Activated T-helper 1 cell treated with anti-CD3 and anti-CD28 coated beads, Interleukin-2, amount 50 U/mL, for 16 hours (primary cell): ENCODE data around the gene FBXO47.

Experiments
- DNase-seq, 2 donors: peaks; one replicate each; pipeline ENCODE4 v3.0.0-alpha.2; 2020; ENCODE audit warnings: low read depth in 1 of 2, low spot score in 1 of 2

FBXO47 gene

DNA sequence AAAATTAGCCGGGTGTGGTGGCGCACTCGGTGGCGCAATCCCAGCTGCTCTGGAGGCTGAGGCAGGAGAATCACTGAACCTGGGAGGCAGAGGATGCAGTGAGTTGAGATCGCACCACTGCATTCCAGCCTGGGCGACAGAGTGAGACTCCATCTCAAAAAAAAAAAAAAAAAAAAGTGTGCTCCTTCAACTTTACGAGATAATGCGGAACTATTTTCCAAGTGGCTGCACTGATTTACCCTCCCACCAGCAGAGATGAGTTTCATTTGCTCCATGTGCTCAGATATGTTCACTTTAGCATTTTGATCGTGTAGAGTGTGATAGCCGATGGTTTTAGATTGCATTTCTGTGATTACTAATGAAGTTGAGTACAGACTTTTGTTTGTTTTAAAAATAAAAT, 61.8 kb downstream of the FBXO47 start:
- DNase-seq: no peak

DNA sequence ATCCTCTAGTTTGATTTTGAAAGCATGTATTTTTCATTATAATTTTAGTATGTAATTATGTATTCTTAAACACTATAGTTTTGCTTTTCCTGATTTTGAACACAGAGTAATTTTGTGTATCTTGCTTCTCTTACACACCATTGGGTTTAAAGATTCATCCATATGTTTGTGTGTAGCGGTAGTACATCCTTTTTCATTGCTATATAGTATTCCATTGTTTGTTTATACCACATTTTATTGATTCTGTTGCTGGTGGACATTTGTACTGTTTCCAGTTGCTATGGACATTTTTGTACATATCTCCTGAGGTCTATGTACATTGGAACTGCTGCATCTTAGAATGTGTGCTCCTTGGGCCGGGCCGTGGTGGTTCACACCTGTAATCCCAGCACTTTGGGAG, 62.3 kb downstream of the FBXO47 start:
- DNase-seq: no peak

DNA sequence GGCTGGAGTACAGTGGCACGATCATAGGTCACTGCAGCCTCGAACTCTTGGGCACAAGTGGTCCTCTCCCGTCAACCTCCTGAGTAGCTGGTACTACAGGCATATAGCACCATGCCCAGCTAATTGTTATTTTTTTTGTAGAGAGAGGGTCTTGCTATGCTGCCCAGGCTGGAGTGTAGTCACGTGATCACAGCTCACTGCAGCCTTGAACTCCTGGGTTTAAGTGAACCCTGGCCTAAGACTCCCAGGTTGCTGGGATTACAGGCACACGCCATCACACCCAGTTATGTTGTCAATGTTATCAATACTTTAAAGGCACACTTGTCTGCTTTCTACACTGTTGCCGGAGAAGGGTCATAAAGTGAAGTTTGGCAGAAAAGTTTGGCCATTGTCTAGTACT, 63.8 kb downstream of the FBXO47 start:
- no peak for DNase-seq

DNA sequence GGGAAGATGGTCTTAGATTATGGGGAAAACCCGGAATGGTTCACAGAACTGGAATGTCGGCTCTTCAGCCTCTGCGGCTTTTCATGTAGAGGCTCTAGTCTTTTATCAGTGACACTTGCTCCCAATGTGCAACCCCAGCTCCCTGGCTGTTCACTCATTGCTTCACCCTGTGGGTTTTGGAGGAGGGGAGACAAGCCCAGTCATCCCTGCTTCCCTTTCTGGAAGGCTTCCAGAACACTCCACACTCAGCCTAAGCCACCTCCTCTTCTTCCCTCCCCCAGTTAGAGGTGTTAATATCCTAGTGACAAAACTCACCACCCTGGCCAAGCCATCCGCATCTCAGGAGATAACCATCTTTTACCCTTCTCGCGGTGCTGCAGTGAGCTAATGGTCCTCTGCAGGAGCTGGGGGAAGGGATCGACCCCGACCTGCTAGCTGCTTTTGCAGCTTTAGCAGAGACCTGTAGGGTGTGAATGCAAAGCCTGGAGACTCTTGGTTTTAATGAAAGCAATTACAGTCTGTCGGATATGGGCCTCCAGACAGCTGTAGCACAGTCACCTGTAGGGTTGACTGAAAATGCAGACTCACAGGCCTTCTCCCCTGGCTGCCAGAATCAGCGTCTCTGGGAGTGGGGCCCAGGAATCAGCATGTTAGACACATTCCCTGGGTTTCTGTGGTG, 66.1 kb downstream of the FBXO47 start:
- DNase-seq: no peak

DNA sequence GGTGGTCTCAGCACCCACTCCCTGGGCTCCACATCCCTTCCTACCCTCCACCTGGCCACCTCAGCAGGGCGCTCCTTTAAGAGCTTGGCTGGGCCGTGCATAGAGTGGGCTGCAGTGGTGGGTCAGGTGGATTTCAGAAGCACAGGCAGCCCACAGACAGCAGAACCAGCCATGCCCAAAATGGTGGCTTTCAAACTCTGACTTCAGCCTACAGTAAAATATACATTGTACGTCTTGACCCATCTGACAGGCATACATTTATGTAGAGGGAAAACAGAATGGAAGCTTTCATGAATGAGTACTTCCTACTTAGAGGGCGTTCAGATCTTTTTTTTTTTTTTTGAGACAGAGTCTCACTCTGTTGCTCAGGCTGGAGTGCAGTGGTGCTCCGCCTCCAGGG, 67.8 kb downstream of the FBXO47 start:
- DNase-seq: no peak

DNA sequence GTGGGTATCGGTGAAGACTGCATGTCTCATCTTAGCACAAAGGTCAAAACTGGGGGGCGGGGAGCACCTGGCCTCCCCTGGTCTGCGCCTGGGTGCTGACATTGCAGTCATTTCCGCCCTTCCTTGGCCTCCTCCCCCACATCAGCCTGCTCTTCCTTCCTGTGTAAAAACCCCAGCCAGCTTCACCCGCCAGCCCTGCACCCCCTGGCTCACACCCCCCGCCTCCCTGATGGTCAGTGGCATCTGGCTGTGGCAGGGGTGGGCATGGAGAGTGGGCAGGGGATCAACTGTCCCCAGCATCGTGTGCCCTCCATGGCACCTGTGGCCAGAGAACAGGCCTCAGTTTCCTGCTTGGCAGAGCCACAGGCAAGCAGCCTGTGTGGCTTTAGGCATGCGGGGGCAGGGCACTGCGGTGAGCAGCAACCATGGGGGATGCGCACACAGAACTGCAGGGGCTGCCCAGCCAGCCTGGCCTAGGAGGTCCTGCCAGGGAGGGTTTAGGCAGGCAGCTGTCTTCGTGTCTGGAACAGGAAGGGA, 68.3 kb downstream of the FBXO47 start:
- DNase-seq: peak; percentile 51 to 70

DNA sequence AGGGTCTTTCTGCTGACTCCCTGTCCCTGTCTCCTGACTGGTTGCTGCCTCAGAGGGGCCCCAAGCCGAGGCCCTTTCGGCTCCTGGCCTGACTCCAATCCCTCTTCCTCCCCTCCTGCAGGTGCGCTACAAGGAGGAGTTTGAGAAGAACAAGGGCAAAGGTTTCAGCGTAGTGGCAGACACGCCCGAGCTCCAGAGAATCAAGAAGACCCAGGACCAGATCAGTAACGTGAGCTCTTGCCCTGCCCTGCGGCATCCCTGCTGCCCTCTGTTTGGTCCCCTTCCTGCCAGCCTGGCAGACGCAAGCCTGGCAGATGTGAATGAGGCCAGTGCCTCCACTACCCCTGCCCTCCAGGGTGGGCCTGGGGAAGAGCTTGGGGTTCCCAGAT, 68.9 kb downstream of the FBXO47 start:
- DNase-seq: no peak

DNA sequence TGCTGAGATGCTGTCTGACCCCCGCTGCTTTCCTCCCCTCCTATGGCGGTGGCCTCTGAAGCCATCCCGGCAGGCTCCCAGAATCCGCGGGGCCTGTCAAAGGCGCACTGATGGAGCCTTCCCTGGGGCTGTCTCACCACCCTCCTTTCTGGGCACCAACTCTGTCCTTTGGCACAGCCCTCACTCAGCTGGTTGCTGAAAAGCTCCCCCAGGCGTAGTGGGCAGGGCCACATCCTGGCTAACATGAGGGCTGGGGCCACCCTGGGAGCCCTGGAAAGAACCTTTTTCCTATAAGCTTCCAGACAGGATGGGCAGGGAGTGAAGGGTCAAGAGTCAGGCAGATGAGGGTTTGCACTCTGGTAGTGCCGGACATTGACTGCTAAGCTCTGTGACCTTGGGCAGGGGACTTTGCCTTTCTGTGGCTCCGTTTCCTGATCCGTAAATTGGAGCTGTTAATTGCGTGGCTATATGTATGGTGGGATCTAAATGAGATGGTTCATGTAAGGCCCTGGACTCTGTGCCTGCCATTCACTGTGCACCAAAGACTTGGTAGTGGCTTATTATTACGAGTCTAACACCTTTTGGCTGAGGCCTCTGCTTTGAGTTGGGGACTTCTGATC, 69.4 kb downstream of the FBXO47 start:
- no peak for DNase-seq

DNA sequence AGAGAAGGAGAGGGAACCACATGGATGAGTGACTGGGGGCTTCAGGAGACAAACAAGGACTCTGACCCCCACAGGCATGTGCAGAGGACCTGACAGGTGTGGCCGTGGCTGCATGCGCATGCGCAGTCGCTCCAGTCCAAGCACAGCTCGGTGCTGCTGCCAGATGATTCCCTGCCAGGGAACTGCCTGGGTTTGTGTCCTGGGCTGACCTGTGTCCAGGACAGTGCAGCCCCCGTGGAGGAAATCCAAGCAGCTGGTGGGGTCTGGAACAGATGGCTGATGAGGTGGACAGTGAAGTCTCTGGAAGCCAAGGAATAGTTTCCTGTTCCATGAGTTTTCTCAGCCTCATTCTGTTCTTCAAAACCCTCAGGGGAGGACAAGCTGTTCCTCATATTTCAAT, 70.0 kb downstream of the FBXO47 start:
- DNase-seq: no peak

DNA sequence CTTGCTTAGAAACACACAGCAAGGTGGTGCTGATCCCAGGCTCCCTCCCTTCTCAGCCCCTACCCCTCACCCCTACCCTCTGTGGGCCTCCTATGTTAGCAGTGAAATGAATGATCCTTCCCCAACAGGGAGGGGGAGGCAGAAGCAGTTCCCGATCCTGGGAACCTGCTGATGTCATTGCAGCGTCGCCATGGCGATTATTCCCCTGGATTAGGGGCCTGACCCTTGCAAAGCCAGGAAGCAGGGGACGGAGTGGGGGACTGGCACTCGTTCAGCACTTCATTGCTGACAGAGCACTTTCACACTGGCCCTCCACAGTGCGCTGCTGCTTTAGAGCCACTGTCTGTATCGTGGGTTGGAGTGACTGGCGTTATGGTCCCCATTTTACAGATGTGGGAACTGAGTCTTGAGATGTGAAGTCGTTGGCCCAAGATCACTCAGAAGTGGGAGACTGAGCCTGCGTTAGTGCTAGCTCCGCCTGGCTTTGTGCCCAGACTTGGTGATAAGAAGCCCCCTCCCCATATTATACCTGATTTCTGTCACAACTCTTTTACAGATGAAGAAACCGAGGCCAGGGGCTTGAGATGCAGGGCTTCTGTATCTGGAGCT, 70.8 kb downstream of the FBXO47 start:
- no peak for DNase-seq

DNA sequence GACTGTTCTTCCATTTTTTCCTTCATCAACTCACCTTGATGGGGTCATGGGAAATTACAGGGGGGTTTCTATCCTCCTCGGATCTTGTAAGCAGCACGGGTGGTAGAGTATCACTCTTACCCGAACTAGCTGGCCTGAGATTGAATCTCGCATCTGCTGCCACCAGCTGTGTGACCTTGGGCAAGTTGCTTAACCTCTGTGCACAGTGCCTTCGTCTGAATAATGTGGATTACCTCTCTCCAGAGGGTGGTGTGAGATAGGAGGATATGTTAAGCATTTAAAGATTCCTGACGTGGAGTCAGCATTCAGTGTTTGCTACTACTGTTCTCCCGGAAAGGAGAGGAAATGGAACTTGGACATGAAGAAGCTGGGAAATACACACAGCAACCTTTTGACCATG, 72.9 kb downstream of the FBXO47 start:
- DNase-seq: no peak

DNA sequence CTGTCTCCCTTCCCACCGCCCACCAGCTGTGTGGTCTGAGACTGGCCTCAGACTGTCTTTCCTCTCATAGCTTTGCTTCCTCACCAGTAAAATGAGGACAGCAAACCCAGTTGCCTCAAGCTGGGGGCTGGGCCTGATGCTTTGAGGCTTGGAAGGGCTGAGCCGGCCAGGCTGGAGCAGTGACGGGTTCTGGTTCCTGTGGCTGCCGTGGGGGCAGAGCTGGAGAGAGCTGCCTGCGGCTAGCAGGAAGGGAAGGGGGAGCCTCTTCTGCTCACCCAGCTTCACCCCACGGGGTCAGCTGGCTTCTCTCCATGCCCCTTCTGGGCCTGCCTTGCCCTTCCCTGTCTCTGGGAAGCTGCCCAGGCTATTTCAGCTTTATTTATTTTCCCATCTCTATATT, 73.6 kb downstream of the FBXO47 start:
- no peak for DNase-seq

DNA sequence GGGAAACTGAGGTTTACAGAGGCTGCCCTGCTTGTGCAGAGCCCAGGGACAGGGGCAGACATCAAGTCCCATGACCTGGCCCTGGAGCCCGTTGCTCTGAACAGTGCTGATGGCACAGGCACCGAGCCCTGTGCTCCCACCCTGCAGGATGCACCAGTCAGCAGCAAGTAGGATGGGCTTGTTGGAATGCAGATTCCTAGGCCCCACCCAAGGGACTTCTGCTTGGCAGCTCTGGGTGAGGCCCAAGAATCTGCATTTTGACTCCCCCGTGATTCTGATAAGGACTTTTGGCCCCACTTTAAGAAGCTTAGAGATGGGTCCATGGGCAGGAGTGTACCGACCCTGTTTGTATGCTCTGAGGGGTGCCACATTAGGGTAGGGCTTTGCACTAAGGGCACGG, 74.1 kb downstream of the FBXO47 start:
- DNase-seq: no peak

DNA sequence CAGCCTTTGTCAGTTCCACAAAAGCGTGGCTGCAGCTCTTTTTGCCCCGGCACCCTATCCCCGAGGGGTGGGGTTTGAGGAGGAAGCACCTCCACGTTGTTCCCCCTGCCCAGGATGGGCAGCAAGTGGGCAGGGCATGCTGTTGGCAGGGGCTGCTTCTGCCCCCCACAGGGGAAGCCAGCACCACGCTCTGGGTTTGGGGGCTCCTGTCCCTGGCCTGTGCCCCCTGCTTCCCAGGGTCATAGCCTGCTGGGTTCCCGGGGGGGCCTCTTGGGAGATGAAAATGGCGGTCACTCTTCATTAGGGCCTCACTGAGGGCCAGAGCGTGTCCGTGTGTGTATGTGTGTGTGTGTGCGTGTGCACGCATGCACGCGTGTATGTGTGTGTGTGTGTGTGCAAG, 74.6 kb downstream of the FBXO47 start:
- no peak for DNase-seq

DNA sequence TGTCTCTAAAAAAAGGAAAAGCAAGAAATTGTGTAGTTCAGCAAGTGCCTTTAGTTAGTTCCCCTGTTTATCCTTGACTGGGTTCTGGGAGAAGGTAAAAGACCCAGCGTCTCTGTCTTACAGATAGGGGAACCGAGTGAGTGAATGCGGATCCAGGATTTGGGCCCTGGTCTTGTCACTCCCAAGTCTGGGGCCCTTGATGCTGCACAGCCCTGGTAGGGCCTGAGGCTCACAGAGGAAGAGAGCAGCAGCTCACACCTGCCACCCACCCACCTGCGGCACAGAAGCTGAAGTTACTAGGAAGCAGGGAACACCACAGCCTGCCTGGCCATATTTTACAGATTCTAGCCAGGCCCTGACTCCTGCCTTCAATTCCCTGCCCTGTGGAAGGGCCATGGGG, 75.1 kb downstream of the FBXO47 start:
- no peak for DNase-seq

DNA sequence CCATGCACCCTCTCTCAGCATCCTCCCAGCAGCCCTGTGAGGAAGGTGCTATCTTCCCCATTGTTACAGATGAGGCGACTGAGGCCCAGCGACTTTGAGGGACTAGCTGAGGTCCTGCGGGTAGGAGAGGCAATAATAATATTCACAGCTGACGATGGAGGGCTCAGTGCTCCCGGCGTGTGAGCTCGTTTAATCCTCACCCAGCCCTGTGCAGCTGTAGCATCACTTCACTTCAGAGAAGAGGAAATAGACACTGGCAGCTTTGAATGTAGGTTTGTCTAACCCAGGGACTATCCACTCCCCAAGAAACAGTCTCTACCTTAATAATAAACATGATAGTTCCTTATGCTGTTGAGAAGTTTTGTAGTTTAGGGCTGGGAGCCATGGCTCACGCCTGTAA, 75.8 kb downstream of the FBXO47 start:
- DNase-seq: no peak

DNA sequence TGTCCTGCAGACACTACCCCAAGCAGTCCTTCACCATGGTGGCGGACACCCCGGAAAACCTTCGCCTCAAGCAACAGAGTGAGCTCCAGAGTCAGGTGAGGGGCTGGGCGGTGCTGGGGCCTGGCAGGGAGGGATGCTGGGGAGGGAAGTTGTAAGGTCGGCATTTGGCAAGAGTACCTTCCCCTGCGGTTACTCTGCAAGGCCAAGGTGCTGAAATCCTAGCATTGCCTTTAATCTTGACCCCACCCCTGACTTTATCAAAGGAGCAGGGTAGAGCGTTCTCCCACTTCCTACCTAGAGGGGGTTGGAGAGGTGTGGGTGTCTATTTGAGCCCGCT, 76.8 kb downstream of the FBXO47 start:
- no peak for DNase-seq

DNA sequence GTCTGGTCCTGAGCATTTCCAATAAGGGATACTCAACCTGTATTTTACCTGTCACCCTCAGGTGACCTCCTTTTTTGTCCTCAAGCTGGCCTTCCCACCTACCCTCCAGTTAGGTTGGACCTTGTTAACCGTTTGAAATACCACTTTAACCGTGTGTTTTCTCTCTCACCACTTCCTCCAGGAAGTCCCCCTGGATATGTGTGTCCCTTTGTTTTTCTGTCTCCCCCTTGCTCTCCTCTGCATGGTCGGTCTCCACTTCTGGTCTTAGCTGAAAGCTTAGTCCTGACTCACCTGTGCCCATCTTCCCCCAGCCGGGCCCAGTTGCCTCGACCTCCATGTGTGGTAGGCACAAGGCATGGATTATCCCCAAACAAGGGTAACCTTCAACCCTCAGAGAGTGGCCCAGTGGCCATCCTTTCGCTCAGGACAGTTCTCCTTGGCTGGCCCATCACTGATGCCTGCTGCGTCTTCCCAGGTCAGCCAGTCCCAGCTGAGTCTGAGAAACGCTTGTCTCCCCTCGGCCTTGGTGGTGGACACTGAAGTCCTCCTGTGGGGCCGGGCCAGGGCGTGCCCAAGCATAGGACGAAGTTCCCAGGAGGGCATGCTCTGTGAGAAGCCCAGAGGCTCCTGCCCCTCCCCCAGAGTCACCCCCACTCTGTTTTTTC, 77.3 kb downstream of the FBXO47 start:
- DNase-seq: no peak

DNA sequence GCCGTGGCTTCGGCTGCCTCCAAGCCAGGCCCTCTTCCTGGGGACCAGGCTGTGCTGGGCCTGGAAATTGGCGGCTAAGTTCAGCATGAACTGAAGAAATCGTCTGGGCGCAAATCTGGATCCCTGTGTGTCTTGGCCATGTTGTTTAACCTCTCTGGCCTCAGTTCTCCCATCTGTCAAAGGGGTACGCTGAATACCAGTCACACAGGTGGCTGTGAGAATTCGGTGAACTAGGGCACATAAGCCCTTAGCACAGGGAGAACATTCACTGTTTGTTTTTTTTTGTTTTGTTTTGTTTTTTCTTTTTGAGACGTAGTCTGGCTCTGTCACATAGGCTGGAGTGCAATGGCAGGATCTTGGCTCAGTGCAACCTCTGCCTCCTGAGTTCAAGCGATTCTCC, 78.4 kb downstream of the FBXO47 start:
- no peak for DNase-seq

DNA sequence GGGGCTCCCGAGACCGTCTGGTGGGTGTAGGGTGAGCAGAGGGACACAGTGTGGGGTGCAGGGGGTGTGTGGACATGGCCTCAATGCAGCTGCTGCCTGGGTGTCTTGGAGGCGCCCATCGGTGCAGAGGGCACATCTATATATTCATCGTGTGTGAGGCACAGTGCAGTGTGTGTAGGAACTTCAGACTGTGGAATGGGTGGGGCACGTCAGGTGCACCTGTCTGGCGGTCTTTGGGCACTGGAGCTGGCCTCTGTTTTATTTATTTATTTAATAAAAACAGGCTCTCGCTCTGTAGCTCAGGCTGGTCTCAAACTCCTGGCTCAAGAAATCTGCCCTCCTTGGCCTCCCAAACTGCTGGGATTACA, 80.6 kb downstream of the FBXO47 start:
- DNase-seq: no peak
